Testis (tissue), 2 donors: ENCODE results near the gene ERO1B.

ENCODE experiments used
- CTCF ChIP-seq, 3 experiments: fragments of 450-650 bp in 2 of 3; fragments of 200-600 bp in 1 of 3; sonication (generic) in 1 of 3; IDR thresholded peaks; one replicate each; pipeline ENCODE4 v1.5.1; 2016 to 2019; ENCODE audit warnings: antibody characterized with exemption in 3 of 3, mild to moderate bottlenecking in 2 of 3, moderate library complexity in 1 of 3
- POLR2A ChIP-seq: fragments of 450-650 bp; IDR thresholded peaks from one replicate; pipeline ENCODE4 v1.6.1; 2017; ENCODE audit warnings: antibody characterized with exemption, mild to moderate bottlenecking, moderate library complexity

GRCh38 chr1:236287757-236288619 lies 6.2 kb upstream of the ERO1B start:
- no peak for TF ChIP-seq CTCF (IDR thresholded peaks at IDR 0.05)
- no peak for TF ChIP-seq POLR2A
